Gastrocnemius medialis (tissue), 4 donors: ENCODE data around the gene TSPAN14.

ENCODE experiments used
- POLR2A ChIP-seq, 2 donors: fragments of 450-650 bp; IDR thresholded peaks; one replicate each; pipeline ENCODE4 v1.6.1; 2017; ENCODE audit warnings: antibody characterized with exemption in 2 of 2, mild to moderate bottlenecking in 2 of 2, moderate library complexity in 2 of 2
- TF ChIP-seq, protein P1 (sequence below), 5 experiments: fragments of 450-650 bp in 3 of 5; fragments of 200-600 bp in 2 of 5; sonication (generic) in 2 of 5; IDR thresholded peaks in 4 of 5; conservative IDR thresholded peaks in 1 of 5; 1 replicate in 4 of 5; 2 replicates in 1 of 5; pipeline ENCODE4 v1.5.1; 2016 to 2019; ENCODE audit warnings: antibody characterized with exemption in 5 of 5, mild to moderate bottlenecking in 3 of 5, moderate library complexity in 3 of 5

DNA sequence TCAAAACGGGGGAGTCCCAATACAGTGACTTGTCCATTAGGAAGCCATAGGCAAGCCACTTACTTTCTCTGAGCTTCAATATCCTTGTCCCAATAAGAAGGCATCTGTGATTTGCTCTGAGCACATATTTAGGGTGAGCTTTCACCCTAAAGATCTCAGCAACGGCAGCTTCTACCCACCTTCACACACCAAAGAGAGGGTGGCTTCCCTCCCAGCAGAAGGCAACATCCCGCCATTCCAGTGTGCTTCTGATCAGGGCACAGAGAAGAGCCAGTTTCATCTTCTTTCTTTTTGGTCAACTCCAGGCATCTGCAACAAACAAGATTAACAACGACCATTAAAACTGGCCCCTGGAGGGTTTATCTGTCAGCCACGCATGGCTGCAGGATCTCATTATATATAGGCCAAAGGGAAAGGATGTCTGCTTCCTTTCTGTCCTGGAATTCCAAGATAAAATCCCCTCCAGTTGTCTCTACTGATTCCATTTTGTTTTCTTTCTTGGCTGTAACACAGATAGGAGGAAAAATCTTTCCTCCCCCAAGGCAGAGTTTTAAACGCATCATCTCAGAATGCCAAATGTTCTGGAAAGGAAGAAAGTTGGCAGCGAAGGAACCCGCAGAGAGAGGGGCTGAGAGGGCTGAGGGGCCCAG is 83.1 kb downstream of the TSPAN14 start:
- TF ChIP-seq, protein P1, sequence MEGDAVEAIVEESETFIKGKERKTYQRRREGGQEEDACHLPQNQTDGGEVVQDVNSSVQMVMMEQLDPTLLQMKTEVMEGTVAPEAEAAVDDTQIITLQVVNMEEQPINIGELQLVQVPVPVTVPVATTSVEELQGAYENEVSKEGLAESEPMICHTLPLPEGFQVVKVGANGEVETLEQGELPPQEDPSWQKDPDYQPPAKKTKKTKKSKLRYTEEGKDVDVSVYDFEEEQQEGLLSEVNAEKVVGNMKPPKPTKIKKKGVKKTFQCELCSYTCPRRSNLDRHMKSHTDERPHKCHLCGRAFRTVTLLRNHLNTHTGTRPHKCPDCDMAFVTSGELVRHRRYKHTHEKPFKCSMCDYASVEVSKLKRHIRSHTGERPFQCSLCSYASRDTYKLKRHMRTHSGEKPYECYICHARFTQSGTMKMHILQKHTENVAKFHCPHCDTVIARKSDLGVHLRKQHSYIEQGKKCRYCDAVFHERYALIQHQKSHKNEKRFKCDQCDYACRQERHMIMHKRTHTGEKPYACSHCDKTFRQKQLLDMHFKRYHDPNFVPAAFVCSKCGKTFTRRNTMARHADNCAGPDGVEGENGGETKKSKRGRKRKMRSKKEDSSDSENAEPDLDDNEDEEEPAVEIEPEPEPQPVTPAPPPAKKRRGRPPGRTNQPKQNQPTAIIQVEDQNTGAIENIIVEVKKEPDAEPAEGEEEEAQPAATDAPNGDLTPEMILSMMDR (IDR thresholded peaks at IDR 0.05 in 4 of 5, conservative IDR thresholded peaks at IDR 0.05 in 1 of 5), result no peak
- TF ChIP-seq POLR2A (IDR thresholded peaks at IDR 0.05), result no peak
